Measurements from ENCODE around the gene FAM131B. TPM values are rescaled to one million over a fixed set of nuclear protein-coding genes. Genes with fewer than 3 reads are reported as not detected.
A peak's percentile ranks its signal among the peaks of the same experiment; 100 is the strongest.

The FAM131B gene
- total RNA-seq, 1 experiment from 2014 or later: 17.3 TPM

GRCh38 chr7:143408686-143409561 lies 46.4 kb upstream of the FAM131B start, which contains the start of gene EPHA1:
EPHA1 (minus strand) TSS chr7:143408856; CDS start chr7:143408805, 51 bp downstream.
- Histone ChIP-seq H3K9ac (ENCODE audit: extremely low read depth, insufficient read length, low read length) (peak within 1 kb of the TSS; percentile 65), H2BK5ac (ENCODE audit: insufficient read length, low read length) (peak within 1 kb of the TSS; percentile 24), H2BK120ac (ENCODE audit: low read depth, low read length, poor library complexity, severe bottlenecking) (no peak within 1 kb of the TSS), H3K27me3 (ENCODE audit: insufficient read depth, low read length) (no peaks in the 10 kb centered on the region), H3T11ph (ENCODE audit: low read length) (no peak within 1 kb of the TSS), H3K4me1 (ENCODE audit: insufficient read depth, low read length) (peaks cover 35% of the 10 kb centered on the region), H3K9me3 (ENCODE audit: control insufficient read depth, low read depth, low read length) (no peaks in the 10 kb centered on the region), H2BK12ac (ENCODE audit: insufficient read length, low read depth, low read length) (no peak within 1 kb of the TSS), H3K4me2 (ENCODE audit: insufficient read depth, insufficient read length, low read length) (peak within 1 kb of the TSS; percentile 87), H3K79me1 (ENCODE audit: insufficient read depth, low read depth, low read length, poor library complexity, severe bottlenecking) (no peaks in the 10 kb centered on the region), H4K5ac (ENCODE audit: insufficient read length, low read depth, low read length) (no peak within 1 kb of the TSS), H4K20me1 (ENCODE audit: control insufficient read depth, insufficient read depth, insufficient read length) (no peaks in the 10 kb centered on the region), H2AFZ (ENCODE audit: low read length) (no peak within 1 kb of the TSS), H3K18ac (ENCODE audit: insufficient read length, low read depth, low read length) (peak within 1 kb of the TSS; percentile 75), H4K91ac (ENCODE audit: insufficient read length, low read depth, low read length) (no peak within 1 kb of the TSS), H3K27ac (ENCODE audit: insufficient read length, low read depth, low read length) (no peak within 1 kb of the TSS), H2AK5ac (ENCODE audit: insufficient read length, low read length) (no peak within 1 kb of the TSS), H2BK15ac (ENCODE audit: low read depth, low read length) (no peak within 1 kb of the TSS), H3K4ac (ENCODE audit: low read depth, low read length) (no peak within 1 kb of the TSS), H3K23me2 (ENCODE audit: insufficient read length, low read depth, low read length, poor library complexity, severe bottlenecking) (peaks cover 10% of the 10 kb centered on the region), H2BK20ac (ENCODE audit: low read depth, low read length, poor library complexity, severe bottlenecking) (no peak within 1 kb of the TSS), H3K79me2 (ENCODE audit: insufficient read depth, low read length) (peaks cover 10% of the 10 kb centered on the region; the same call in 1 of the 2 replicates), H3K14ac (ENCODE audit: insufficient read depth, low read length) (peak within 1 kb of the TSS; percentile 83; the same call in 1 of the 2 replicates), H3K56ac (ENCODE audit: insufficient read length, low read depth, low read length) (no peak within 1 kb of the TSS), H3K23ac (ENCODE audit: insufficient read length, low read depth, low read length) (no peak within 1 kb of the TSS), H4K8ac (replicated peaks; ENCODE audit: insufficient read length, low read depth, low read length) (no peak within 1 kb of the TSS)
- Mint-ChIP-seq H3K4me3 (peak within 1 kb of the TSS; percentile 87 to 96), H3K36me3 (ENCODE audit: insufficient read depth in 1 of 3, low read depth in 3 of 3) (peaks cover 22 to 27% (median 24%) of the 10 kb centered on the region in 3 experiments), H3K9me3 (no peaks in the 10 kb centered on the region), H3K4me1 (peaks cover 81 to 82% of the 10 kb centered on the region in 2 experiments), H3K27ac (peak within 1 kb of the TSS; percentile 83 to 97 (median 94)), H3K27me3 (ENCODE audit: low read depth) (no peaks in the 10 kb centered on the region)
- peak; percentile 75 for TF ChIP-seq CTCF (conservative IDR thresholded peaks at IDR 0.05)
- peak; percentile 97 for DNase-seq
- WGBS (ENCODE audit: extremely low coverage, insufficient read length, low lambda C conversion rate): no CpG with 5 or more reads among the region's 39 CpGs
